NOMO-1 (cell line): ENCODE results near the gene AOC1.
A peak's percentile ranks its signal among the peaks of the same experiment; 100 is the strongest.

Experiments
- DNase-seq, 2 experiments: peaks; one replicate each; lab custom pipeline; 2025; ENCODE audit not compliant: unreplicated experiment in 2 of 2; lab: John Stamatoyannopoulos, UW

Gene AOC1

GRCh38 chr7:150830937-150831336 lies 21.4 kb upstream of the AOC1 start:
- DNase-seq: no peak

GRCh38 chr7:150831851-150832250 lies 20.5 kb upstream of the AOC1 start:
- no peak for DNase-seq

GRCh38 chr7:150835019-150835418 lies 17.3 kb upstream of the AOC1 start:
- DNase-seq: no peak

- DNase-seq: no peak
These were observed 16.5 kb upstream of the AOC1 start for GRCh38 chr7:150835702-150836280.

GRCh38 chr7:150838965-150839650 lies 13.2 kb upstream of the AOC1 start:
- DNase-seq: no peak

GRCh38 chr7:150842018-150842417 lies 10.3 kb upstream of the AOC1 start:
- no peak for DNase-seq

GRCh38 chr7:150842716-150843115 lies 9.6 kb upstream of the AOC1 start:
- no peak for DNase-seq

GRCh38 chr7:150845421-150845861 lies 6.9 kb upstream of the AOC1 start:
- DNase-seq: no peak

GRCh38 chr7:150846291-150847115 lies 5.8 kb upstream of the AOC1 start:
- no peak for DNase-seq

GRCh38 chr7:150847536-150847935 lies 4.8 kb upstream of the AOC1 start:
- no peak for DNase-seq

GRCh38 chr7:150848111-150848510 lies 4.2 kb upstream of the AOC1 start:
- no peak for DNase-seq

GRCh38 chr7:150848561-150849115 lies 3.7 kb upstream of the AOC1 start:
- no peak for DNase-seq

- no peak for DNase-seq
These were observed 3.0 kb upstream of the AOC1 start for GRCh38 chr7:150849204-150849775.

GRCh38 chr7:150850273-150850672 lies 2.0 kb upstream of the AOC1 start:
- no peak for DNase-seq

GRCh38 chr7:150851492-150852370 lies 586 bp upstream of the AOC1 start:
- peak in 1 of 2 experiments; percentile 28 for DNase-seq

- no peak for DNase-seq
These were observed 2.0 kb downstream of the AOC1 start for GRCh38 chr7:150854066-150855000.

- DNase-seq: no peak
These were observed 2.7 kb downstream of the AOC1 start for GRCh38 chr7:150855046-150855445.

- no peak for DNase-seq
These were observed 3.4 kb downstream of the AOC1 start for GRCh38 chr7:150855476-150856302.
